GM19035 (cell line): ENCODE measurements around the gene MBOAT2.

Source experiments
- ATAC-seq: cut with Tn5 transposase; IDR thresholded peaks from one replicate; pipeline ENCODE4 v1.9.1; 2021; ENCODE audit not compliant: unreplicated experiment

MBOAT2 gene

DNA sequence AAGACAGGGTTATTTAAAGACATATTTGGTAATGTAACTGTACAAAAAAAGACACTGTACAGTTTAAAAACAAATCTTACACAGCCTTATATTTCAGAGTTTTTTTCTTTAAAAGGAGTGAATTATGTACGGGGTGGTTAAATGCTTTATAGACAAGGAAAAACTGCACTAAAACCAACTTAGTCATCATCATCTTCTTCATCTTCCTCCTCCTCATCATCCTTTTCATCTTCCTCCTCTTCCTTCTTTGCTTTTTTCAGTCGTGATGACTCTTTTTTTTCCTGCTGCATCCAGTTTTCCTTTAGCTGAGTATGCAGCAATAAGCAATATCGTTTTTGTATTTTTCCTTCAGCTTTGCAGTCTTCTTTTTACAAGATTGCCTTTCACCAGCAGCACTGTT lies 14.6 kb upstream of the MBOAT2 start:
- no peak for ATAC-seq

GRCh38 chr2:9017411-9017810 lies 13.9 kb upstream of the MBOAT2 start:
- ATAC-seq, result no peak

- no peak for ATAC-seq
These were observed 12.5 kb upstream of the MBOAT2 start for GRCh38 chr2:9015998-9016397.

- no peak for ATAC-seq
These were observed 9.9 kb upstream of the MBOAT2 start for GRCh38 chr2:9013403-9013802.

DNA sequence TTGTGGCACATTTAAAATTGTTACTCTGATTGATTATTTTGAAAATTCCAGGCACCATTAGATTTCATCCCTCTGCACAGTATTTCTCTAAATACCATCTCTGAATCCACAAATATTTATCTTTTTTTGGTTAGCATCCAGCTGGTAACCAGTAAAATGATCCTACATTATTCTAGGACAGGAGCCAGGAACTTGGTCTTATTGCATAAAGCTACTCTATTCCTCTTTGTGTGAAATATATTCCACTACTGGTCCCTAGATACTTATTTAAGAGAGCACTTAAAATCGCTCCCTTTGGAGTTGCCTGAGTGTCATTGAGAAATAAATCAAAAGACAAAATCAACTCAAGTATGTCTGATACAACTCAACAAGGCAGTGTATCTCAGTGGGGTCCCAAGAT lies 7.4 kb upstream of the MBOAT2 start:
- ATAC-seq, result no peak

GRCh38 chr2:9008951-9009664 lies 5.6 kb upstream of the MBOAT2 start:
- no peak for ATAC-seq

GRCh38 chr2:9006368-9006767 lies 2.9 kb upstream of the MBOAT2 start:
- ATAC-seq, result no peak

DNA sequence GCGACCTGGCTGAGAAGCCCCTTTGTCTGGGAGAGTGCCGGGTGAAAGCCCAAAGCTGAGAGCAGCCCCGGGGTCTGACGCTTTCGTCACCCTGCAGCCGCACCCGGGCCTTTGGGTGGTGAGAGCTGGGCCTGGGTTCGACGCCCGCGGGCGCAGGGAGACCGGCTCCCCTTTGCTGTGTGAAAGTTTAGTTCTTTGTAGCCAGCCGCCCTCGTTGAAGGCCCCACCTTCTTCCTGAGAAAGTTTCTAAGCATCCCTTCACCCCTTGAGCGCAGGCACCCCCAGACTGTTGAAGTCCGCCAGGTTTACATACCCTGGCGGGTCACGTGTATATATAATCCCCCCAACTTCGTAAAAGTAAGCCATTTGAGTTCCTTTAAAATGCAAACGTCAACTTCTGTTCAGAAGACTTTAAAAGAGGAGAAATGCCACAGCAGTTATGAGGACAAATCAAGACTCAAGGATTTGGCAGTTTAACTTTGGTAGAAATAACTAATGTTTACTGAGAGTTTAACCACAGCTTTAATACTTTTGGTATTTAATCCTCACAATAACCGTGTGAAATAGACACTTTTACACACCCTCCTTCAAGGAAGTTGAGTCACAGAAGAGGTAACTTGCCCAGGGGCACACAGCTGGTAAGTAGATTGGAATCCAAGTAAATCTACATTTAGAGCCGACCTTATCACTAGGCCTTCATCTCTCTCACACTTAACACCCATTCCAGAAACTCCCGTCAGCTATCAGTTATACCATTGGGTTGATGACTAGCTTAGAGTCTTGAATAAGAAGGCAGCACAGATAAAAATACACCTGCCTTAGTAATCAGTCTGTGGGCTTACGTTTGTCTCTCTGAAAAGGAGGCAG lies 1.1 kb upstream of the MBOAT2 start:
- ATAC-seq, result no peak

DNA sequence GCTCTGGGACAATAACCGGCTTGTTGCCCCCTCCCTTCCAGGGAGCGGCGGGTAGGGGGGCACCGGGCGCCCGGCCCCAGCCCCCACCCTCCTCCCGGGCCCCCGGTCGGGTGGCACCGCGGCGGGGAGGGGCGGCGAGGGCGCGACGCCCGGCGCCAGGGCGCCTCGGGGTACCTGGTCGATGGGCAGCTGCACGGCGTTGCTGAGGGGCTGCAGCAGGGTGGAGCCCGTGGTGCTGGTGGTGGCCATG lies 193 bp downstream of the MBOAT2 start:
- no peak for ATAC-seq

DNA sequence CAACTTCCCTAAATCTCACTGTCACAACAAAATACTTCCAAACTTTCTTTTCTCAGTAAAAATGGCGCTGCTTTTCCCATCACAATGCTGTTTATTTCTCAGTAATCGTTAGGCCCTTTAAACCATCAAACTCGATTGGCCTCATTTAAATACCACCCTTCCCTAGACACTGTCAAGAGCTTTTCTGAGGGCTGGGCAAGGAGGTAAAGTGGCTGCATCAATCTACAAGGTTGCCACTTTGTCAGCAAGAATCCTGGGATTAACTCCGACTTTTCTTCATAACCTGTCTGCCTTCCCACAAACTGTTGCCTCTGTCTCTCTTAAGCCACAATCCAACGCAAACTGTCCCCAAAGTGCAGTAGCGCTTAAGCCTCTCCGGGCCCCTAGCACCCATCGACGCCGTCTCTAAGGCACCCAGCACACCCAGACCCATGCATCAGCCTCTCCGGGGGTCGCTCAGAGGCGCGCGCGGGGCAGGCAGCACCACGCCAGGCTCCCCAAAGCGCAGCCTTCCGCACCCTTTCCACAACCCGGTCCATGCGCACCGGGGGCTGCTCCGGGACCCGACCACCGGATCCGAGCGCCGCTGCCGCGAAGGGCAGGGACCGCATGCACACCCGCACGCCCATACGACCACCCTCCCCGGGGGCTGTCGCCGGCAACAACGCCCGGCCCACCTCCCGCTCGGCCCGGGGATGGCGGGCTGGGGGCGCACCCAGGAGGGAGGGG lies 683 bp downstream of the MBOAT2 start:
- ATAC-seq, result peak; percentile 5

DNA sequence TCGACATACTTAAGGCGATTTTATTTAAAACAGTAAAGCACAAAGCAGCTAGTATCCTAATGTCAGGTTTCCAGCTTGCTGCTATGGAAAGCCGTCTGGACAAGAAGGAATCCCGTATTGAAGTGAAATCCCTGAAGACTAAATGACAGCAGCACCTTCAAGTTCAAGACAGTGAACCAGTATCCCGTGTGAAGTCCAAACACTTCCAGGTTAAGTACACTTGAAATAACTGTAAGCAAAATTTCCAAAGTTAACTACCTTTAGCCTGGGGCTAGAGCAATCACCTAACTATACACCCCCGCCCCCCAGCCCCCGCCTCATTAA lies 1.2 kb downstream of the MBOAT2 start:
- ATAC-seq, result no peak

GRCh38 chr2:9001778-9002177 lies 1.7 kb downstream of the MBOAT2 start:
- ATAC-seq, result no peak

GRCh38 chr2:9001229-9001628 lies 2.3 kb downstream of the MBOAT2 start:
- ATAC-seq, result no peak

DNA sequence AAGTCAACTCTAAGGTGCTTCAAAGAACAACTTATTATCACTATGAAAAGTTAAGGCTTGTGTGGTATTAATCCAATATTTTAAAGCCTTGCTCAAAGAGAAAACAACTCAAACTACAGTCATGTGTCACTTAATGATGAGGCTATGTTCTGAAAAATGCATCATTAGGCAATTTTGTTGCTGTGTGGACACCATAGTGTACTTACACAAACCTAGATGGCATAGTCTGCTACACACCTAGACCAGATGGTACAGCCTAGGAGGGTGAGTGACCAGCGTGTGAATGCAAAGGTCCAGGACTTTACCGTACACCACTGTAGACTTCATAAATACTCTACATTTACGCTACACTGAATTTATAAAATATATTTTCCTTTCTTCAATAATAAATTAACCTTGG lies 3.0 kb downstream of the MBOAT2 start:
- no peak for ATAC-seq

DNA sequence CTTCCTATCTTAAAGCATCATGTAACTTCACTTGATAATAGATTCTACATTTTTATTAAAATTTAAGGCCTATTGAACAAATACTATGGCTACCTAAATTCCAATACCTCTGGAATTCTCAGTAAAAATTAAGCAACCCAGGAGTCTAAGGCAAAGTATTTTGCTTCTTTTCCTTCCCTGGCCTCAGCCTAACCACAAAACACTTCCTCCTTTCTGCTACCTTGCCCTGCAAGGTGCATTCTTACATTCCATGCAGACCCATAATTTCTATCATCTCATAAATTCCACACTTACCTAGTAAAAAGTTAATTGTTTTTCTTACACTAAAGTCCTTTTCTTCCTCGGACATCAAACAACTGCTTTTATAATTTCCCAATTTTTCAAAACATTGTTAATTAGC lies 3.7 kb downstream of the MBOAT2 start:
- no peak for ATAC-seq

- ATAC-seq, result no peak
These were observed 4.4 kb downstream of the MBOAT2 start for GRCh38 chr2:8999102-8999446.

GRCh38 chr2:8998418-8999101 lies 4.9 kb downstream of the MBOAT2 start:
- ATAC-seq, result no peak

DNA sequence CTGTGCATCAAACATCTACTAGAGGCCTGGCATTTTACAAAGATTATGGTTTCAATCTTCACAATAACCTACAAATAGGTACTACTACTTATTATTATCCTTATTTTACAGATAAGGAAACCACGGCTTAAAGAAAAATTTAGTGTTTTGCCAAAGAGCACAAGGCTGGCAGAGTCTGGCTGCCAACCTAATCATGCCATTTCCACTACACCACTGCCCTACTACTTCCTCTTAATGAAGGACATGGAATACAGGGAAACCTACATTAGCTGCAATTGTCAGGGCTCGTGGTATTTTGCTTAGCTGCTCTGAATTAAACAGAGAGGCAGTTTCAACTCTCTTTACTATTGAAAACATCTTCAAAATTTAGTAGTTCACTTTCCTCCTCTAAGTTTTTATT lies 5.9 kb downstream of the MBOAT2 start:
- no peak for ATAC-seq

DNA sequence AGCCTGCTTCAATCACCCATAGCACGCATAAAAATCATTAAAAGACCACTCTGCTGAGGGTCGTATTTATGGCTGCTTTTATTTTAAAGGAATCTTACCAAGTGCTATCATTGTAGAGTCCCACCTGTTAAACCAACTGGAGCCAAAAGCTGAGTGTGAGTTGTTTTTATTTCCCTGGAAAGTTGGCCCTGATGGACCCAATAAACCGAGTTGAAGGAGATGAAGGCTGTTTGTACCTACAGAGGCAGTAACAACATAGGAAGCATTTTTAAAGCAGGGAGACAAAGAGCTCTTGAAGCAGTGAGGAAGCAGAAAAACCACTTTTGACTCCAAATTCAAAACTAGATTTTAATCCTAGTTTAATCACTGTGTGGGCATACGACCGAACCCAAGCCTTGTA lies 6.4 kb downstream of the MBOAT2 start:
- no peak for ATAC-seq

DNA sequence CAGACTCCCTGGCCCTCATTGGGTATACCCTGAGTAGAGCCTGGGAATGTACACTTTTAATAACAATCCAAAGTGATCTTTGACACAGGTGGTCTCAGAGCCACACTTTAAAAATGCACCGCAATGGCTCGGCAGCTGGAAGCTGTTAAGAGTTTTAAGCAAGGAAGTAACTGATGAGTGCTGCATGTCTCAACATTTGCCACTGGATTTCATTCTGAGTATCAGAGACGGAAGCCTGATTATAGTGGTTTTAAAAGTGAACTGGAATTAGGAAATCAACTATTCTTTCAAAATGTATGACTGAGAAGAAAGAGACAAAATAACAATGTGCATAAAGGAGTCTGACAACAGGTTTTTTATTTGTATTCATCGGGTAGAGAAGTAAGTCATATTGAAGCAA lies 7.5 kb downstream of the MBOAT2 start:
- no peak for ATAC-seq

DNA sequence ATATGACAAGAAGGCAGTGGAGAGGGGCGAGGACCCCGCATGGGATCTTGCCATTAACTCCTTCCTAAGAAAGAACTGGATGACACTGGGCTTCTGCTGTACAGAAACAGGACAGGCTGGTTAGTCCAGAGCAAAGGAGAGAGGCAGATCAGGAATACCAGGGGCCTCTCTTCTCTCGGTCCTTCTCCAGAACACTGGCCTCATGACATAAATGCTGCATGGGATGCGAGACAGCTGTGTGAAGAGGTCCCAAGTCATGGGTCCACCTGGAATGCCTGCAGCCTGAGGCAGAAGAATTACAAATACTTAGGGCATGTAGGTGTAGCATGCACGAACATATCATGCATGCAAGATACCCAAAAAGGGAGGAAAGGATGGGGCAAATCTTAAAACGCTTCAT lies 9.1 kb downstream of the MBOAT2 start:
- ATAC-seq, result no peak

DNA sequence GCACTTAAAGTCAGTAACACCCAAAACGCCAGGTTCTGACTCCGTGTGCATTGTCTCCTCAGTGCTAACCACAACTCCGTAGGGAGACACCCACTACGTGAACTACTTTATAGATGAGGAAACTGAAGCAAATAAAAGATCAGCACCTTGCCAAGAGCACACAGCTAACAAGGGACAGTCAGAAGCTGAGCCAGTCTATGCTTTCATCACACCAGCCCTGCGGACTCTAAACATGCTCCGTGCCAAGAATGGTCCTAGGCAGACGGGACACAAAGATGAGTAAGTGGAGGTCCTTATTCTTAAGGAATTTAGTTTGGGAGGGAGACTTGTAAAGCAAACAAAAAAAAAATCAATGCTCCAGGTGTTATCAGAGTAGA lies 9.6 kb downstream of the MBOAT2 start:
- no peak for ATAC-seq
